Glomerular endothelial cell (primary cell): Measurements from ENCODE around the gene C5orf58. TPM values are rescaled to one million over a fixed set of nuclear protein-coding genes. Genes with fewer than 3 reads are reported as not detected.

Source experiments
- DNase-seq: peaks from one replicate; pipeline ENCODE4 v3.0.0-alpha.2; 2011; ENCODE audit warnings: low read depth, low spot score; ENCODE audit errors: extremely low read depth
- total RNA-seq: library from RNA; depleted of rRNA; stranded (reverse); fragments of >200 nt; gene quantifications from 2 replicates; pipeline ENCODE4 v1.2.3, GENCODE V29; 2015

The C5orf58 gene
- total RNA-seq, 1 donor from 2014 or later, result not detected

GRCh38 chr5:170278611-170279458, 46.0 kb downstream of the C5orf58 start:
- no peak for DNase-seq

- DNase-seq, result no peak
Measured at GRCh38 chr5:170279459-170279817, 46.7 kb downstream of the C5orf58 start.

GRCh38 chr5:170280011-170280493, 47.3 kb downstream of the C5orf58 start:
- DNase-seq, result no peak

GRCh38 chr5:170283296-170283695, 50.5 kb downstream of the C5orf58 start:
- DNase-seq, result no peak

GRCh38 chr5:170284231-170284630, 51.4 kb downstream of the C5orf58 start:
- no peak for DNase-seq

- DNase-seq, result no peak
Measured at GRCh38 chr5:170285181-170285580, 52.4 kb downstream of the C5orf58 start.

- no peak for DNase-seq
Measured at GRCh38 chr5:170286386-170286925, 53.7 kb downstream of the C5orf58 start.

GRCh38 chr5:170287532-170287931, 54.7 kb downstream of the C5orf58 start:
- no peak for DNase-seq

GRCh38 chr5:170288151-170288550, 55.4 kb downstream of the C5orf58 start:
- DNase-seq, result no peak

- DNase-seq, result no peak
Measured at GRCh38 chr5:170288551-170288950, 55.8 kb downstream of the C5orf58 start.

- DNase-seq, result no peak
Measured at GRCh38 chr5:170289121-170289520, 56.3 kb downstream of the C5orf58 start.

- DNase-seq, result no peak
Measured at GRCh38 chr5:170289764-170290163, 57.0 kb downstream of the C5orf58 start.

- no peak for DNase-seq
Measured at GRCh38 chr5:170290498-170290897, 57.7 kb downstream of the C5orf58 start.

- no peak for DNase-seq
Measured at GRCh38 chr5:170292179-170293104, 59.7 kb downstream of the C5orf58 start.

GRCh38 chr5:170293273-170293672, 60.5 kb downstream of the C5orf58 start:
- DNase-seq, result no peak

GRCh38 chr5:170294057-170294456, 61.3 kb downstream of the C5orf58 start:
- DNase-seq, result no peak

- no peak for DNase-seq
Measured at GRCh38 chr5:170294556-170294955, 61.8 kb downstream of the C5orf58 start.
